ENCODE results near the gene SPART.

Gene SPART

GRCh38 chr13:36282821-36283432, 63.3 kb downstream of the SPART start:
- Histone ChIP-seq H3K36me3 (ENCODE audit: control insufficient read depth in 1 of 2, insufficient read depth in 2 of 2, low read length in 2 of 2) (peaks cover 0 to 2% of the 10 kb centered on the region in 2 experiments), H4K12ac (ENCODE audit: low read depth, low read length) (no peak overlapping the region), H3K79me1 (ENCODE audit: low read length) (no peaks in the 10 kb centered on the region), H3K27me3 (ENCODE audit: insufficient read depth, low read length) (no peaks in the 10 kb centered on the region), H2AK5ac (ENCODE audit: low read length) (no peak overlapping the region), H4K91ac (ENCODE audit: low read depth, low read length) (no peak overlapping the region), H3K4me2 (ENCODE audit: low read length) (no peak overlapping the region), H3K23ac (ENCODE audit: low read length) (no peak overlapping the region), H4K8ac (ENCODE audit: low read depth, low read length) (no peak overlapping the region), H3K27ac (ENCODE audit: low read depth, low read length) (no peak overlapping the region), H2BK120ac (ENCODE audit: insufficient read depth, low read length, poor library complexity) (no peak overlapping the region), H3K14ac (ENCODE audit: low read length) (no peak overlapping the region), H3K4me3 (ENCODE audit: low read depth, low read length) (no peak overlapping the region), H2AFZ (ENCODE audit: insufficient read depth, low read length, poor library complexity) (no peak overlapping the region), H3K4ac (ENCODE audit: low read depth, low read length) (no peak overlapping the region), H2BK12ac (ENCODE audit: low read length) (no peak overlapping the region), H3K4me1 (ENCODE audit: control insufficient read depth in 1 of 2, insufficient read depth in 2 of 2, low read length in 2 of 2) (peaks cover 0 to 5% of the 10 kb centered on the region in 2 experiments), H3K79me2 (ENCODE audit: control insufficient read depth, insufficient read depth, low read length, poor library complexity) (no peaks in the 10 kb centered on the region), H3K9ac (ENCODE audit: low read length) (no peak overlapping the region), H2BK5ac (ENCODE audit: low read depth, low read length, poor library complexity) (no peak overlapping the region), H3K18ac (ENCODE audit: low read length) (no peak overlapping the region), H3K9me3 (ENCODE audit: insufficient read depth, low read depth, low read length) (no peaks in the 10 kb centered on the region)
- no CpG with 5 or more reads among the region's 6 CpGs for WGBS (ENCODE audit: extremely low coverage, insufficient coverage, insufficient read length)
- DNase-seq, result peak in 1 of 2 donors; percentile 79

DNA sequence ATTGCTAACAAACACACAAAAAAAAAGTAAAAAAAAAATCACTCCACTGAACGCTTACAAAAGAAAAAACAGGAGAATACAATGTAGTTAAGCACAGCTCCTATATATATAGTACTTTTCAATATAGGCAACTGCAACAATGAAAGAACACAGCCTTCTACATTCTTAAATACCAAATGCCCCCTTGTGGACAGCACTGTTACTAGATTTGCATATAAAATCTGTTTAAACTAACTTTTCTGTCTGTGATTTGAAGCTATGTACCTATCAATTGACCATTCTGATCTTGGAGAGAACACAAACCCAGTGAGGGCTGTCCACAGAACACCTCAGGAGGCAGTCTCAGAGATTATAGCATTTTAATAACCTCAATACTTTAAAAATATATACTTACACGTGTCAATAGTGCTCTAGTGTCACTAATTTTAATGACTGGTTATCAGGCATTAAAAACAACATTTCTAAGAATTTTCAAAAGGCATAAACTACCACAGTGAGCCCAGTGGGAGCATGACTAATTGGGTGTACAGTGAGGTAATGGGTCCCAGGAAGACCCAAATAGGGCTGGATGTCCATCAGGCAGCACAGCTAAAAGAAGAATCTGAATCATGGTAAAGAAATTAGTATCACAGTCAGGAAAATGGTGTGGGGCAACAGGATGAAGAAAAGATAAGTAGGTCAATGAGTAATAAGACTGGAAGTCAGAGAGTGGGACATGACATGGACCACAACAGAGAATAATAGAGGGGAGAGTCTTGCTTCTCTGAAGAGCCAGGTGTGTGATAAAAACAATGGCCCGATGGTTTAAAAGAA, 70.8 kb downstream of the SPART start:
- Histone ChIP-seq H3K9me3 (ENCODE audit: insufficient read depth, low read depth, low read length) (no peaks in the 10 kb centered on the region), H3K27ac (ENCODE audit: low read depth, low read length) (no peak overlapping the region), H3K4ac (ENCODE audit: low read depth, low read length) (no peak overlapping the region), H3K4me1 (ENCODE audit: control insufficient read depth in 1 of 2, insufficient read depth in 2 of 2, low read length in 2 of 2) (no peaks in the 10 kb centered on the region), H2BK12ac (ENCODE audit: low read length) (no peak overlapping the region), H2AFZ (ENCODE audit: insufficient read depth, low read length, poor library complexity) (no peak overlapping the region), H3K27me3 (ENCODE audit: insufficient read depth, low read length) (no peaks in the 10 kb centered on the region), H3K14ac (ENCODE audit: low read length) (no peak overlapping the region), H4K91ac (ENCODE audit: low read depth, low read length) (no peak overlapping the region), H3K79me1 (ENCODE audit: low read length) (no peaks in the 10 kb centered on the region), H3K4me3 (ENCODE audit: low read depth, low read length) (no peak overlapping the region), H2BK120ac (ENCODE audit: insufficient read depth, low read length, poor library complexity) (no peak overlapping the region), H3K18ac (ENCODE audit: low read length) (no peak overlapping the region), H3K79me2 (ENCODE audit: control insufficient read depth, insufficient read depth, low read length, poor library complexity) (no peaks in the 10 kb centered on the region), H4K12ac (ENCODE audit: low read depth, low read length) (no peak overlapping the region), H3K36me3 (ENCODE audit: control insufficient read depth in 1 of 2, insufficient read depth in 2 of 2, low read length in 2 of 2) (no peaks in the 10 kb centered on the region), H2BK5ac (ENCODE audit: low read depth, low read length, poor library complexity) (no peak overlapping the region), H2AK5ac (ENCODE audit: low read length) (no peak overlapping the region), H3K4me2 (ENCODE audit: low read length) (no peak overlapping the region), H3K9ac (ENCODE audit: low read length) (no peak overlapping the region), H4K8ac (ENCODE audit: low read depth, low read length) (no peak overlapping the region), H3K23ac (ENCODE audit: low read length) (no peak overlapping the region)
- DNase-seq, result peak; percentile 31 to 89
- WGBS (ENCODE audit: extremely low coverage, insufficient coverage, insufficient read length), result no CpG with 5 or more reads among the region's 3 CpGs

DNA sequence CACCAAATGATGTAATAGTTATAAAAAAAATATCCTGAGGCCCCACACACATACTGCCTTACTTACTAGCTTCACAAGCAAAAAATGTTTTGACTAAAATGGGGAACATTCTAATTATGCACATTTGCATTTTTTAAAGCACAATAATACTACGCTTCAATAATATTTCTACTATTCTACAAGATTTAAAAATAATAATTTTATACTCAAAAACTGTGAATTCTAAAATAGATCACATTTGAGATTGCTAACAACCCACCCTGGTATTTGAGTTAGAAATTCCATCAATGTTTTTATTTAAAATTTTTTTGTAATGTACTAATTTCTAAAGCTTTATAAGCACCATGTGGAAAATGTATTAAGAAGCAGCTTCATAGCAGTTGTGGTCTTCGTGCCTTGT, 72.8 kb downstream of the SPART start:
- DNase-seq, result no peak
- H3K4ac ChIP-seq (ENCODE audit: low read depth, low read length), result no peak overlapping the region
- H4K8ac ChIP-seq (ENCODE audit: low read depth, low read length), result no peak overlapping the region
- no peak overlapping the region for H3K4me2 ChIP-seq (ENCODE audit: low read length)
- no peak overlapping the region for H4K12ac ChIP-seq (ENCODE audit: low read depth, low read length)
- no peak overlapping the region for H3K14ac ChIP-seq (ENCODE audit: low read length)
- H3K23ac ChIP-seq (ENCODE audit: low read length), result no peak overlapping the region
- H2AFZ ChIP-seq (ENCODE audit: insufficient read depth, low read length, poor library complexity), result no peak overlapping the region
- H2BK5ac ChIP-seq (ENCODE audit: low read depth, low read length, poor library complexity), result no peak overlapping the region
- H3K9me3 ChIP-seq (ENCODE audit: insufficient read depth, low read depth, low read length), result no peaks in the 10 kb centered on the region
- H3K27ac ChIP-seq (ENCODE audit: low read depth, low read length), result no peak overlapping the region
- H2AK5ac ChIP-seq (ENCODE audit: low read length), result no peak overlapping the region
- H3K18ac ChIP-seq (ENCODE audit: low read length), result no peak overlapping the region
- WGBS (ENCODE audit: extremely low coverage, insufficient coverage, insufficient read length), result no CpG with 5 or more reads among the region's 2 CpGs
- H4K91ac ChIP-seq (ENCODE audit: low read depth, low read length), result no peak overlapping the region
- no peak overlapping the region for H3K4me3 ChIP-seq (ENCODE audit: low read depth, low read length)
- H2BK12ac ChIP-seq (ENCODE audit: low read length), result no peak overlapping the region
- no peaks in the 10 kb centered on the region for H3K36me3 ChIP-seq (ENCODE audit: control insufficient read depth in 1 of 2, insufficient read depth in 2 of 2, low read length in 2 of 2)
- H3K9ac ChIP-seq (ENCODE audit: low read length), result no peak overlapping the region
- no peaks in the 10 kb centered on the region for H3K27me3 ChIP-seq (ENCODE audit: insufficient read depth, low read length)
- no peak overlapping the region for H2BK120ac ChIP-seq (ENCODE audit: insufficient read depth, low read length, poor library complexity)
- no peaks in the 10 kb centered on the region for H3K4me1 ChIP-seq (ENCODE audit: control insufficient read depth in 1 of 2, insufficient read depth in 2 of 2, low read length in 2 of 2)
- H3K79me1 ChIP-seq (ENCODE audit: low read length), result no peaks in the 10 kb centered on the region
- H3K79me2 ChIP-seq (ENCODE audit: control insufficient read depth, insufficient read depth, low read length, poor library complexity), result no peaks in the 10 kb centered on the region

- Histone ChIP-seq H2AFZ (ENCODE audit: insufficient read depth, low read length, poor library complexity) (no peak overlapping the region), H3K79me1 (ENCODE audit: low read length) (no peaks in the 10 kb centered on the region), H3K4me1 (ENCODE audit: control insufficient read depth in 1 of 2, insufficient read depth in 2 of 2, low read length in 2 of 2) (no peaks in the 10 kb centered on the region), H3K9me3 (ENCODE audit: insufficient read depth, low read depth, low read length) (peaks cover 2% of the 10 kb centered on the region), H3K9ac (ENCODE audit: low read length) (no peak overlapping the region), H3K4me3 (ENCODE audit: low read depth, low read length) (no peak overlapping the region), H3K4ac (ENCODE audit: low read depth, low read length) (no peak overlapping the region), H3K27ac (ENCODE audit: low read depth, low read length) (no peak overlapping the region), H2BK5ac (ENCODE audit: low read depth, low read length, poor library complexity) (no peak overlapping the region), H2BK12ac (ENCODE audit: low read length) (no peak overlapping the region), H4K12ac (ENCODE audit: low read depth, low read length) (no peak overlapping the region), H3K79me2 (ENCODE audit: control insufficient read depth, insufficient read depth, low read length, poor library complexity) (no peaks in the 10 kb centered on the region), H4K91ac (ENCODE audit: low read depth, low read length) (no peak overlapping the region), H3K36me3 (ENCODE audit: control insufficient read depth in 1 of 2, insufficient read depth in 2 of 2, low read length in 2 of 2) (no peaks in the 10 kb centered on the region), H3K27me3 (ENCODE audit: insufficient read depth, low read length) (no peaks in the 10 kb centered on the region), H3K4me2 (ENCODE audit: low read length) (no peak overlapping the region), H3K23ac (ENCODE audit: low read length) (no peak overlapping the region), H3K18ac (ENCODE audit: low read length) (no peak overlapping the region), H3K14ac (ENCODE audit: low read length) (no peak overlapping the region), H4K8ac (ENCODE audit: low read depth, low read length) (no peak overlapping the region), H2AK5ac (ENCODE audit: low read length) (no peak overlapping the region), H2BK120ac (ENCODE audit: insufficient read depth, low read length, poor library complexity) (no peak overlapping the region)
- no peak for DNase-seq
Measured at GRCh38 chr13:36261976-36262375, 84.2 kb downstream of the SPART start.
